Neural progenitor cell (in vitro differentiated cells): ENCODE results near the gene ABITRAM.

Experiments
- EZH2 ChIP-seq: fragments of 200-600 bp; sonication (generic); IDR thresholded peaks from 2 replicates; pipeline ENCODE4 v1.6.1; 2017; ENCODE audit warnings: antibody characterized with exemption, mild to moderate bottlenecking, moderate library complexity
- EZH2phosphoT487 ChIP-seq: fragments of 200-600 bp; sonication (generic); IDR thresholded peaks from 2 replicates; pipeline ENCODE4 v1.6.1; 2017; ENCODE audit warnings: antibody characterized with exemption
- TF ChIP-seq, protein P1 (sequence below): fragments of 200-600 bp; sonication (generic); IDR thresholded peaks from 2 replicates; pipeline ENCODE4 v1.5.1; 2017; ENCODE audit warnings: antibody characterized with exemption, mild to moderate bottlenecking

- TF ChIP-seq EZH2 = no peak
- TF ChIP-seq, protein P1, sequence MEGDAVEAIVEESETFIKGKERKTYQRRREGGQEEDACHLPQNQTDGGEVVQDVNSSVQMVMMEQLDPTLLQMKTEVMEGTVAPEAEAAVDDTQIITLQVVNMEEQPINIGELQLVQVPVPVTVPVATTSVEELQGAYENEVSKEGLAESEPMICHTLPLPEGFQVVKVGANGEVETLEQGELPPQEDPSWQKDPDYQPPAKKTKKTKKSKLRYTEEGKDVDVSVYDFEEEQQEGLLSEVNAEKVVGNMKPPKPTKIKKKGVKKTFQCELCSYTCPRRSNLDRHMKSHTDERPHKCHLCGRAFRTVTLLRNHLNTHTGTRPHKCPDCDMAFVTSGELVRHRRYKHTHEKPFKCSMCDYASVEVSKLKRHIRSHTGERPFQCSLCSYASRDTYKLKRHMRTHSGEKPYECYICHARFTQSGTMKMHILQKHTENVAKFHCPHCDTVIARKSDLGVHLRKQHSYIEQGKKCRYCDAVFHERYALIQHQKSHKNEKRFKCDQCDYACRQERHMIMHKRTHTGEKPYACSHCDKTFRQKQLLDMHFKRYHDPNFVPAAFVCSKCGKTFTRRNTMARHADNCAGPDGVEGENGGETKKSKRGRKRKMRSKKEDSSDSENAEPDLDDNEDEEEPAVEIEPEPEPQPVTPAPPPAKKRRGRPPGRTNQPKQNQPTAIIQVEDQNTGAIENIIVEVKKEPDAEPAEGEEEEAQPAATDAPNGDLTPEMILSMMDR = no peak
- no peak for TF ChIP-seq EZH2phosphoT487
Observed at GRCh38 chr9:108894225-108894997, 39.8 kb upstream of the ABITRAM start.
